Transverse colon (tissue), 3 donors: Measurements from ENCODE around the gene ALDH3A2.

Experiments used
- POLR2A ChIP-seq: fragments of 450-650 bp; IDR thresholded peaks from one replicate; pipeline ENCODE4 v1.6.1; 2016; ENCODE audit warnings: antibody characterized with exemption, mild to moderate bottlenecking, moderate library complexity
- TF ChIP-seq, protein P1 (sequence below), 5 experiments: fragments of 200-600 bp in 3 of 5; fragments of 450-650 bp in 2 of 5; sonication (generic) in 3 of 5; IDR thresholded peaks; 1 replicate in 2 of 5; 2 replicates in 3 of 5; pipeline ENCODE4 v1.5.1; 2016 to 2017; ENCODE audit warnings: antibody characterized with exemption in 5 of 5, inconsistent platforms in 3 of 5, mild to moderate bottlenecking in 2 of 5, moderate library complexity in 1 of 5

DNA sequence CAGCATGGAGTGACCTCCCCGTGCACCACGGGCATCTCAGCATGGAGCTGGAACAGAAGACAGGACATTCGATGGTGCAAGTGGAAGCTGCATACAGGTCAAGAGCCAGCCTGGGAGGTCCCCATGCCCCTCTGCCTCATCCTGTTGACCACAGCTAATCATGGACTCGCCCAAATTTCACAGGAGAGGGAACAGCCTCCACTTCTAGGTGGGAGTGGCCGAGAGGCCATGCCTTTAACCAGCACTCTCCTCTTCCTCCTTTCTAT lies 71.6 kb downstream of the ALDH3A2 start:
- TF ChIP-seq, protein P1, sequence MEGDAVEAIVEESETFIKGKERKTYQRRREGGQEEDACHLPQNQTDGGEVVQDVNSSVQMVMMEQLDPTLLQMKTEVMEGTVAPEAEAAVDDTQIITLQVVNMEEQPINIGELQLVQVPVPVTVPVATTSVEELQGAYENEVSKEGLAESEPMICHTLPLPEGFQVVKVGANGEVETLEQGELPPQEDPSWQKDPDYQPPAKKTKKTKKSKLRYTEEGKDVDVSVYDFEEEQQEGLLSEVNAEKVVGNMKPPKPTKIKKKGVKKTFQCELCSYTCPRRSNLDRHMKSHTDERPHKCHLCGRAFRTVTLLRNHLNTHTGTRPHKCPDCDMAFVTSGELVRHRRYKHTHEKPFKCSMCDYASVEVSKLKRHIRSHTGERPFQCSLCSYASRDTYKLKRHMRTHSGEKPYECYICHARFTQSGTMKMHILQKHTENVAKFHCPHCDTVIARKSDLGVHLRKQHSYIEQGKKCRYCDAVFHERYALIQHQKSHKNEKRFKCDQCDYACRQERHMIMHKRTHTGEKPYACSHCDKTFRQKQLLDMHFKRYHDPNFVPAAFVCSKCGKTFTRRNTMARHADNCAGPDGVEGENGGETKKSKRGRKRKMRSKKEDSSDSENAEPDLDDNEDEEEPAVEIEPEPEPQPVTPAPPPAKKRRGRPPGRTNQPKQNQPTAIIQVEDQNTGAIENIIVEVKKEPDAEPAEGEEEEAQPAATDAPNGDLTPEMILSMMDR (IDR thresholded peaks at IDR 0.05), result no peak
- no peak for TF ChIP-seq POLR2A
